Suppressor macrophage treated with lipopolysaccharide for 1 hour (primary cell): ENCODE measurements around the gene THAP10.
"Not testable (repeated sequence)": the region's sequence is repeated elsewhere in the genome, so short reads cannot be mapped to it uniquely, and the experiment has no call there.

ENCODE experiments used
- DNase-seq, 3 donors: peaks; one replicate each; pipeline ENCODE4 v3.0.0-alpha.2; 2020 to 2022

The THAP10 gene

DNA sequence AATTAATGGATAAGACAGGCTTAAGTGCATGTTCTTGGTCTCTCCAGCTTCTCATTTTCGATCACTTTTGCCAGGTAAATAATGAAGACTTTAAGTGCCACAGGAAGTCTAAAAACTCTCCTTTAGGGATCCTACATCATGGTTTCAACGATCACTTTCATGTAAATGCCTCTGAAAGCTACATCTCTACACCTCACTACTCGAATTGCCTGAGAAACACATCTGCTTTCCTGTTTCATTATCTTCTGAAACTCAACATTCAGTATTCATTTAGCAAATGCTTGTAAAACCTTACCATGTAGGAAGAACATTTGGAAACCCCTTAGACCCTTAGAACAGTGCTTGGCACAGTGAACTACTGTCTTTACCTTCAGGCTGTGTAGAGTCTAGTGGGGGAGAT is 16.2 kb downstream of the THAP10 start:
- no peak for DNase-seq

DNA sequence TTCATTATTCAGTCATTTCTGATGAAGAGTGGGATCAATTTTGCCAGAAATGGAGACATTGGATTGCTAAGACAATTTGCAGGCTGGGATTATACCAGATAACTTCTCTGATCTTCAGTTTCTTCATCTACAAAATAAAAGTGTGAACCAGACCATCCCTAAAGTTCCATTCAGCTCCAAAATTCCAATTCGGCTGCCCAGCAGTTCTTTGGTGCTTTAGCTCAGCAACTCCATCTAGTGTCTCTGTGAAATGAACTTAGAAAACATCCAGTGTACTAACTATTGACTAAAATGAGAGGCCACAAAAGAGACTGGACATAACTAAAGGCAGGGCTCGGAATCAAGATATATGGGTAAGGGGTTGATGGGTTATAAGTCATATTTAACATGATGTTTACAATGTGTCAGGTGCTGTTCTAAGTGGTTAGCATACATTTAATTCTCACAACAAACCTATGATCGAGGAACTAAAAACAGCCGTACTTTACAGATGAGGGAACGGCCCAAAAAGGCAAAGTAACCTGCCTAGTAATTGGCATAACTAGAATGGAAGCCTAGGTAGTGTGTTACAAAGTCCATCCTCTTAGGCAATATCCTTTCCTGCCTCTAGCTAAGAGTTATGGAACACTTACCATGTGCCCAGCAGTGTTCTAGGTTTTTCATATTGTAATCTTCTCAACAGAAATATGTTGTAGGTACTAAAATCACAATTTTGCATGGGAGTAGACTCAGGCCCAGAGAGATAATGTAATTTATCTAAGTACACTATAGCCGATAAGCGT is 17.0 kb downstream of the THAP10 start:
- no peak for DNase-seq

DNA sequence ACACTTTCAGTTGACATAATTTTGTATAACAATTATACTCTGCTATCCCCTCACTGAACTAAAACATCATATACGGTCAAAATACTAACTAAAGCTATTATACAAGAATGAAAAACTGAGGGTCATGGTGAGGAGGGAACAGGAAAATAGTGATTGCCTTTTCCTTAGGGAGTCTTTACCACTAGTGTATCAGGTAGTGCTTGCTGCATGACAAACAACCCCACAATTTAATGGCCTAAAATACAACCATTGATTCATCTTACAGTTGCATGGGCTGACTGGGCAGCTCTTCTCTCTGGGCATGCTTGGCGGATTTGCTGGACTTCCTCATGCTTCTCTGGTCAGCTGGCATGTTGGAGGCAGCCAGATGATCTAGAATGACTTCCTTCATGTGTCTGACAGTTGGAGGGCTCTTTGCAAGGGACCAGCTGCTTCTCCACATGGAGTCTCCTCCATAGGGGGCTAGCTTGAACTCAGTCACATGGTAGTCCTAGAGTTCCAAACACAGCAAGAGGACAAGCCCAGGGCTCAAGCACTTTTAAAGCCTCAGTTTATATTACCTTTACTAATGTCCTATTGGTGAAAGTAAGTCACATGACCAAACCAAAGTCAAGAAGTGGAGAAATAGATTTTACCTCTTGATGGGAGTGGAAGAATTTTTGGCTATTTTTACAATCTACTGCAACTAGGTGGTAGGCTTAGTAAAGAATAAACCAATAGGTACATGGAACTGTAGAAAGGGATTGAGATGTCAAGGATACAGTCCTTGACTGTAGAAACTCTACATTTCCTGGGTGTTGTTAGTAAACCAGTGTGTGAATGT is 18.8 kb downstream of the THAP10 start:
- no peak for DNase-seq

DNA sequence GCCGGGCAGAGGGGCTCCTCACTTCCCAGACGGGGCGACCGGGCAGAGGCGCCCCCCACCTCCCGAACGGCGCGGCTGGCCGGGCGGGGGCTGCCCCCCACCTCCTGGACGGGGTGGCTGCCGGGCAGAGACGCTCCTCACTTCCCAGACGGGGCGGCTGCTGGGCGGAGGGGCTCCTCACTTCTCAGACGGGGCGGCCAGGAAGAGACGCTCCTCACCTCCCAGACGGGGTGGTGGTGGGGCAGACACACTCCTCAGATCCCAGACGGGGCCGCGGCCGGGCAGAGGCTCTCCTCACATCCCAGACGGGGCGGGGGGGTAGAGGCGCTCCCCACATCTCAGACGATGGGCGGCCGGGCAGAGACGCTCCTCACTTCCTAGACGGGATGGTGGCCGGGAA is 20.7 kb downstream of the THAP10 start:
- DNase-seq, result not testable (repeated sequence)

DNA sequence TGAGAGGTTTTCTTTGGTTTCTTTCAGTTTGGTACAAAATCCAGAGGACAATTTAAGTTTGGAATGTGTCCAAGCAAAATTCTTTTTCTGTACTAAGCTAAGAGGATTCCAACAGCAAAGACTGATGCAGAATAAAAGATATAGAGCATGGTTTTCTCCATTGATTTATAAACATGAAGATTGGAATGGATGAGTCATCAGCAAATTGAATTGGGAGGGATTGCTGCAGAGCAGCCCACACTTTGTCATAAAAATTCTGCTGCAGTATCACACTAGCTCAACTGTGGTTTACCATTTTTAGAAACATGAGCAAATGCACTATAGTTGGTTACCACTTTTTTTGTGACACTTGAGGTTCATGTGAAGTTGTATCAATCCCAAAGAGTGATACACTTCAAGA is 22.2 kb downstream of the THAP10 start:
- DNase-seq, result no peak

DNA sequence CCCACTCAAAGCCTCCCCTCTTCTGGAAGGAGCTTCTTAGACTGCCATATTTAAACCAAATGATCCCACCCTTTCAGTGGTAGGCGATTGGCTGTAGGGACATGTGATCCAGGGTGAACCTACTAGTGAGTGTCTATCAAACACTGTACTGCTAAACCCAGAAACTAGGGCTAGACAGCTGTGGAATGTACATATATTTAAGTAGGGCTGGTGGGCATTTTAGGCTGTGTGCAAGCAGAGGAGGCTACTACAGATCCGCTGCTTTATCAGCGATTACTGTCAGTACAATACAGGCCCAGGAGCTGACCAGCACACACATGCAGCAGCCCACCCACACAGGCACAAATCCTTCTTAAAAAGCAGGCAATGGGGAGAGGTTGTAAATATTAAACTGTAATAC is 22.9 kb downstream of the THAP10 start:
- DNase-seq, result no peak

DNA sequence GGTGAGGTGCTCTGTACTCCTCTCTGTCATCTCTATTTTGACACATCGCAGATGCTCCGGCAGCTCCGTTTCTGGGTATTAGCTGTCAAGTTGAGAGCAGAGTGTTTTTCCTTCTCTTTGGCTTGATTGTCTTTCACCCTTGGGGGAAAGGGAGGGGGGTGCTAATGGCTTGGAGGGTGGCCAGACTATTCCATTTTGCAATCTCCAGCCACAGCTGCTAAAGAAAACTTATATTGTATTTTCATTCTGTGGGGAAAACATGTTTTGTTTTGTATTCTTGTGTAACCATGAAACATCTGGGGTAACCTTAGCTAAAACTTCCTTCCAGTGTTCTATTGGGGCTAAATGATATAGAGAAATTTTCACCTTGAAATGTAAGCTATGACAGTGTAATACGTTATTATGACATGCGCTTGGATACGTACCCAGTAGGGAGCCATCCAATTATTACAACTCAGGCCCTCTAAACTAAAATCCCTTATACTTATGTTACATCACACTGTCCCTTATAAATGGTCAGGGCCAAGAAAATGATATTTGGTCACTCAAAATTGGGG is 24.2 kb downstream of the THAP10 start:
- no peak for DNase-seq

DNA sequence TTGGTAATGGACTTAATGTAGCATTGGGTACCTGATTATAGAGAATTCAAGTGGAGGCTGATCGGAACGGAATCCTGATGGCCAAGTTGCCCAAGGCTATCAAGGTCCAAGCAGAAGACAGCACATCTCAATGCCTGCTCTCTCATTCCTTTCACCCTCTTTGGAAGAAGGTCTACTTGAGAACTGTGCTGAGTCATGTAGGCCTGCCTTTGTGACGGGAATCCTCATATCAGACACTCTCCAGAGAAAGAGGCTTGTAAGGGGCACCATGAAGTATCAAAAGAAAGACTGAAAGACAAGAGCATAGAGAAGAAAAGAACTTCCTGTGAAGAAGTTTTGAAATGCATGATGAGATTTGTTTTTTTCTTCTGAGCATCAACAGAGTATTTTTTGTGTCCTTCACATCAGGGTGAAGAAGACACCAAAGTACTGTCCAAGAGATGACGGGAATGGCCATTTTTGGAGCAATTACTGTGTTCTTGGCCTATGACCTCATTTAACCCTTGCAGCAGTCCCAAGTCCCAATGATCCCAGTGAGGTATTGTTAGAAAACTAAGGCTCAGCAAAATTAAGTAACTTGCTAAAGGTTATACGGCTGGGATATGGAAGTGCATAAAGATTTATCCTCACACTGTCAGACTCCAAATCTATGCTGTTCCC is 25.1 kb downstream of the THAP10 start:
- DNase-seq, result no peak

DNA sequence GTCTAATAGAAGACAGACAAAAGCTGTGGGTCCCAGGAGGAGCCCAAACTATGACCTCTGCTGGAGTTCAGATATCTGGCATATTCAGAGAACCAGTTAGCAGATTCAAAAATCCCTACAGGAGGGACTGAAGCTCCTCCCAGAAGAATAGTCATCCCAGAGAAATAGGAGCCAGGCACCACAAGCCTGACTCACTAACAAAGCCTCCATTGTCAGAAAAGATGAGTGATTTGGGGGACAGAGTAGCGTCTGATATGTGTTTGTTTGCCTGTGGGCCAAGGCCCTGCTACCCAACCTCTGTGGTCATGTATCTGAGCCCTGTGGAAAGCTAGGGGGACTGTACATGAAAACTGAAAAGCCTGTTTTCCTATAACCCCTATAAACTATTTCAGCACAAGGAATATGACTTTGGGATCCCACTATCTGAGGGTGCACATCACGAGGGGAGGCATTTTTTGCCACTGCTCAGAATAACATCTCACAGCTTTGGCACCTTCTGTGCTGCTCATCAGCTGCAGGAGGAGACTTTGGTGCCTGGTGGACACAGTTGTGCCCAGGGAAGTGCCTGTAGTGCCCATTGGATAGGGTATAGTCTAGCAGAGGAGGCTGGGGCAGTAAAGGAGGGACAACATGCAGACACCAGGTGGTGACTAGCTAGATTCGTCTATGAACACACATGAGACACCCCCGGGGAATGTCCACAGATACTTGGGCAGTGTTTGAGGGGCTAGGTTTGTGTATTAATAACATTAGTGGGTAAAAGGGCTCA is 28.6 kb downstream of the THAP10 start:
- no peak for DNase-seq

DNA sequence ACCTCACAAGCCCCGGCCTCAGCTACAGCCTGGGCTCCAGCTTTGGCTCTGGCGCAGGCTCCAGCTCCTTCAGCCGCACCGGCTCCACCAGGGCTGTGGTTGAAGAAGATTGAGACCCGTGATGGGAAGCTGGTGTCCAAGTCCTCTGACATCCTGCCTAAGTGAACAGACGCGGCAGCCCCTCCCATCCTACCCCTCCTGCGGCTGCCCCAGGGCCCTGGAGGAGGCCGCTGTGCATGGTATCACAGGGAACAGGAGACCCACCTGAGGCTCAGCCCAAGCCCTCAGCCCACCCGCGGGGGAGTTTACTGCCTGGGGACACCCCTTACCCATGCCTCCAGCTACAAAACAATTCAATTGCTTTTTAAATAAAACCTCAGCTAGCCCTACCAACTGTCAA is 32.2 kb downstream of the THAP10 start:
- no peak for DNase-seq

DNA sequence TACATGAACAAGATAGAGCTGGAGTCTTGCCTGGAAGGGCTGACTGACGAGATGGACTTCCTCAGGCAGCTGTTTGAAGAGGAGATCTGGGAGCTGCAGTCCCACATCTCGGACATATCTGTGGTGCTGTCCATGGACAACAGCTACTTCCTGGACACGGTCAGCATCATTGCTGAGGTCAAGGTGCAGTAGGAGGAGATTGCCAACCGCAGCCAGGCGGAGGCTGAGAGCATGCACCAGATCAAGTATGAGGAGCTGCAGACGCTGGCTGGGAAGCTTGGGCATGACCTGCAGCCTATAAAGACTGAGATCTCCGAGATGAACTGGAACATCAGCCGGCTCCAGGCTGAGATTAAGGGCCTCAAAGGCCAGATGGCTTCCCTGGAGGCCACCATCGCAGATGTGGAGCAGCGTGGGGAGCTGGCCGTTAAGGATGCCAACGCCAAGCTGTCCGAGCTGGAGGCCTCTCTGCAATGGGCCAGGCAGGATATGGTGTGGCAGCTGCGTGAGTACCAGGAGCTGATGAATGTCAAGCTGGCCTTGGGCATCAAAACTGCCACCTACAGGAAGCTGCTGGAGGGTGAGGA is 32.8 kb downstream of the THAP10 start:
- no peak for DNase-seq

DNA sequence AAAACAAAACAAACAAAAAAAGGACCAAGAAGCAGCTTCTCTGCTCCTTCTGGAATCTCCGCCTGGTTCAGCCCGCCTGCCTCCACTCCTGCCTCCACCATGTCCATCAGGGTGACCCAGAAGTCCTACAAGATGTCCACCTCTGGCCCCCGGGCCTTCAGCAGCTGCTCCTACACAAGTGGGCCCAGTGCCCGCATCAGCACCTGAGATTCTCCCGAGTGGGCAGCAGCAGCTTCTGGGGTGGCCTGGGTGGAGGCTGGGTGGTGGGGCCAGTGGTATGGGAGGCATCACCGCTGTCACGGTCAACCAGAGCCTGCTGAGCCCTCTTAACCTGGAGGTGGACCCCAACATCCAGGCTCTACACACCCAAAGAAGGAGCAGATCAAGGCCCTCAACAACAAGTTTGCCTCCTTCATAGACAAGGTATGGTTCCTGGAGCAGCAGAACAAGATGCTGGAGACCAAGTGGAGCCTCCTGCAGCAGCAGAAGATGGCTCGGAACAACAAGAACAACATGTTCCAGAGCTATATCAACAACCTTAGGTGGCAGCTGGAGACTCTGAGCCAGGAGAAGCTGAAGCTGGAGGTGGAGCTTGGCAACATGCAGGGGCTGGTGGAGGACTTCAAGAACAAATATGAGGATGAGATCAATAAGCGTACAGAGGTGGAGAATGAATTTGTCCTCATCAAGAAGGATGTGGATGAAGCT is 33.5 kb downstream of the THAP10 start:
- DNase-seq, result not testable (repeated sequence)

DNA sequence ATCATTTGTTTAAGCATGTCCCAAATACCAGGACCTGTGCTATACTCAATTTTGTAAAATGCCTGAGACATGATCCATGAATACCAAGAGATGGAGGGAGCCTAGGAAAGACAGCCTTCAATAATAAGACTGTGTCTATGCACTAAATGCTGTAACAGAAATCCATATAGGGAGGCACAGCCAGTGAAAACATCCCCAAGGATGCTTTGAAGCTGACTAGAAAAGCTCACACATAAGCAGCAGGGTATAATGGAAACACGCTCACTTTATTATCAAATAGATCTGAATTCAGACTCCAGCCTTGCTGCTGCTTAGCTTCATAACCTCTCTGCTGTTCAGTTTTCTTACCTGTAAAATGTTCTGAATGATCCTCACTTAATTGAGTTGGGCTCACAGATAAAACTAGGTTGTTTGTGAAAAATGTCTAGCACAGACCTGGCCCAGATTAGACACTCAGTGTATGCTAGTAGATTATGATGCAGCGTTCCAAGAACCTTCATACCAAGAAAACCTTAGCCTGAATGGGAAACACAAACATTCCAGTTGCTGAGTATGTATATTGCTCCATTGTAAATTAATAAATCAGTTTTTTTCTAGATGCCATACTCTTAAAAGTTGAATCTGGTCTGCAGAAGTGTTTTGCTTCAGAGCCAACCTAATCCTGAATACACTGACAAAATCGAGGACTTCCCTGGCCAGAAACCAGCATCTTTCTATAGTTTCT is 34.5 kb downstream of the THAP10 start:
- DNase-seq, result no peak

DNA sequence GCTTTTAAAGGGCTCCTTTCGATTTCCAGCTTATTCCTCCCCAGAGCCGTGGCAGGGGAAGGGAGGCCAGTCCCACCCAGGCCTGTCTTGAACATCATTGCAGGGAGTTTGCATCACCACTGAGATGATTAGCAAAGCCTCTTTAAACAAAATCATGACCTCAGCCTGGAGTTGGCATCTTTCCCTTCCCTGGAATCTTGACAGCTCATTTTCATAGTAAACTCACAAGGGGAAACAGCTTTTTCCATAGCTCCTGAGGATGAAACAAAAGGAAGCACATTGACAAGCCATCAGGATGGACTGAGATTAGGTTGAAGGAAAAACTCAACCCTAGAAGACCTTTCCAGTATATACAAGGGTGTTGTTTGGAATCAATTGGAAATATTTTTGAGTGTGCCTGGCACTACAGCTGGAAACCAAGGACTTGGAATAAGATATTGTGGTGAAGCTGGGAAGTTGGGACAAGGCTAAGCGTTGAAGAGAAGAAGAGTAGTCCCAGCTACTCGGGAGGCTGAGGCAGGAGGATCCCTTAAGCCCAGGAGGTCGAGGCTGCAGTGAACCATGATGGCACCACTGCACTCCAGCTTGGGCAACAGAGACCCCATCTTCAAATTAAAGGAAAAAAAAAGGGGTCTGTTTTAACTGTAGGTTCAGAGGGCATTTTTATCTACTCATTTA is 35.2 kb downstream of the THAP10 start:
- DNase-seq, result peak in 1 of 3 donors; percentile 5

DNA sequence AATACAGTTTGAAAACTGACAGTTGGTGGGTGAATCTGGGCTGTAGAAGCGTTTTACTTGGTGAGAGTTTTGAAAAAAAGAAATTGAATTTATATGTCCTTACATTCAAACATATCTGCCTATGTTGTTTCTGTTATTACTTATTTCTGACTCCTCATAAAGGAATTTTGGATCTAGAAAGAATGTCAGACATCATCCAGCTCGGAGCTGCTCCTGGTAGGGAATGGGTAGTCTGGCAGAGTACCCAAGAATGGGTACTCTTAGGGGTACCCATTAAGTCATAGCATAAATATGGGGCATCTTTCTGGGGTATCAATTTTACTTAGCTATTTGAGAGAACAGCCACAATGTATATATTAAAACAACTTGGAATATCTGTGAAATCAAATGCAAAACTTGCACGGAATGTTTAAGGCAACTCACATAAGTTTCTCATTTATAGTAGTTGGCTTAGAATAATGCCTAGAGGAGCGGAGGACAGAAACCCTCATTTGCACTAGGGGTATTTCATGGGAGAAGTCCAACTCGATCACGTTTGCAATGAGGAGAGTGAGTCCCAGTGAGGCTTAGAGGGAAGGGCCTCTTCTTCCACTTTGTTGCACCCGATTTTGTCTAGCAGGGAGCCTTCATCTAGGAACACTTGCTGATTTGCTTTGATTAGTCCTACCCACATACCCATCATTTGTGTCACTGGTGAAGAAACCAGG is 35.9 kb downstream of the THAP10 start:
- no peak for DNase-seq

DNA sequence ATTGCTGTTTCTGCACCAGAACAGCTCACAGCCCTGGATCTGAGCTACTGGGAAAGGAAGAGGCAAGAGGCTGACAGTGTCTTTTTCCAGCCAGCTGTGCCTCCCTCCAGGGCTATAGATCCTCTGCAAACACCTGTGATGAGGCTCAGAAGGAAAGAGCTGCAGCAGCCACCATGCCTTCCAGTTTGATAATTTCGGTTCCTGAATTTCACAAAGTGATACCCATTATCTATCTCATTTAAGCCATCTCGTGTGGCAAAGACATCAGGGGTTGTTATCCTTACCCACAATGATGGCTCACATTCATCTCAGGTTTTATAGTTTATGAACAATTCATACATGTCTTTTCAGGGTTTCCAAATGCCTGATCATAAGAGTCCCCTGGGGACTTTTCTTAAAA is 36.5 kb downstream of the THAP10 start:
- no peak for DNase-seq

DNA sequence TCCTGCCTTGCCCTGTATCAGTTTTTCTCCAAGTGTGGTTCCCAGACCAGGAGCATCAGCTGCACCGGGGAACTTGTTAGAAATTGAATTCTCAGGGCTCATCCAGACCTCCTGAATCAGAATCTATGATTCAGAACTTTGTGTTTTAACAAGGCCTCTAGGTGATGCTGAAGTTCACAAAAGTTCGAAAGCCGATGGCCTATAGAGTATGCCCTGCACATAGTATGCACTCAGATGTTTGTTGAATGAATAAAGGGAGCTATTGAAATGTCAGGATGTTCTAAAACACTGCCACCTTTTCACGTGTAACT is 37.6 kb downstream of the THAP10 start:
- no peak for DNase-seq

DNA sequence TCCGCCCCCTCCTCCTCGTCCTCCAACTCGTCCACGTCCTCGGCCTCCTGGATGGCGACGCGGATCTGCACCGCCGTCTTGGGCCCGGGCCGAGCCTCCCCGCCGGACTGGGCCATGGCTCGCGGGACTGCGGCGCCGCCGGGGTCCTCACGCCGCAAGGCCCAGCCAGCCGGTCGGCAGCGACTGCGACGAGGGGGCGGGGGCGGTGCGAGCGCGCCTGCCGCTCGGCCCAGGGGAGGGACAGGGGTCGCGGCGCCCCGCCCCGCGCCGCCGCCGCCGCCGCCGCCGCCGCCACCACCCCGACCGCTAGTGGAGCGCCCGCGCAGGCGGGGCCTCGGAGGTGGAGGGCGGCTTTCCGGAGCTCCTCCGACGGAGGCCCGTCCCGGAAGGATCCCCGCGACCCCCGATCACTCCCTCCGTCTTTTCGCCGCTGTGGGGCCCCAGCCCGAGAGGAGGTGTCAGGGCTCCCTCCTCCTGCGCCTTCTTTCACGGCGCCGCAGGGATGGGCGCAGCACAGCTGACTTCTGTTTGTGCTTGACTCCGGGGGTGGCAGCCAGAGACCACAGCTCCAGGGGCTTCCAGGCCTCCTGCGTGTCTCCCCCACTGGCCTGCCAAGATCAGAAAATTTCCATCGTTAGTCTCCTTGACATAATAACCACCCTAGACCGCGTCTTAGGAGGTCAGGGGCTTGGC is 38.1 kb downstream of the THAP10 start, which contains the start of gene LARP6:
Gene LARP6 (minus strand): TSS at position 185 of the 693 bp plus-strand sequence. CDS start 69 bp downstream, at position 116.
- DNase-seq, result peak in 2 of 3 donors; percentile 13 to 44
